Measurements from ENCODE around the gene PDIA6. TPM values are rescaled to one million over a fixed set of nuclear protein-coding genes. Genes with fewer than 3 reads are reported as not detected.
A peak's percentile ranks its signal among the peaks of the same experiment; 100 is the strongest.

Gene PDIA6
- polyA plus RNA-seq, 4 donors = 24.4 to 311 (median 165) TPM

DNA sequence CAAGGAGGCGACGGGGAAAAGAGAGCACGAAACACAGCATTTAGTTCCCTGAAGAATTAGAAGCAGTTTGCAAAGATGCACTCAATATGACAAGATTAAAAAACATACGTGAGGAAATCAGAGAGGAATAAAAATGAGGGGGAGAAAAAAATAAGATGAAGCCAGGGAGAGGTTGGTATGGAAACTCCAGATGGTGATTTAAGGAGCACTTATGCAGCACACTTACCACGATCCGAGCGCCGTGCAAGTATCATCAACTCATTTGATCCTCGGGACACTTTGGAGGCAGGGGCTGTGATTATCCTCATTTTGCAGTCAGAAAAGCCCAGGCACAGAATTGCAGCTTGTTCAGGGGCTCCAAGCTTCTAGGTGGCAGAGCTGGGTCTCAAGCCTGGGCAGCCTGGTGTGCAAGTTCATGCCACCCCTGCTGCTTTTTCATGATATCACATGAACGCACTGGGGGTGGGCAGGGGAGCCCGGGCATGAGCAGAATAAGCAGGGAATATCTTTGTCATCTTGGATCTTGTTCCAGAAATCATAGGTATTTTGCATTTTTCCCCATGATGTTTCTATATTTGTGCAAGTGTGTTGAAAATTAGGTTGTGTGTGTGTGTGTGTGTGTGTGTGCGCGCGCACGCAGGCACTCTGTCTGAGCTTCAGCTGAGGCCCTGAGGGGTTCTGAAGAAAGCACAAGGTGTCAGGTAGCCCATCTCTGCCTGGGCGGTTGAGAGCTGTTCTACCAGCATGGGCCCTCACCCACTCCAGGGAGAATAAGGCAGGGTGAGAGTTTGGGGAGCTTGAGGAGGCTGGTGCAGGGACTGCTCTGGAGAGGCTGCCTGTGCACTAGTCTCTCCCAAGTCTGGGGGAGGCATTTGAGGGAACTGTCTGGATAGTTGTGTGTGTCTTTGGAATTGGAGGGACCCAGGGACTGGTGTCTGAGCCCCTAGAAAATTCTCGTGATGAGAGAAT lies 25.0 kb upstream of the PDIA6 start:
- H3K4me1 ChIP-seq (ENCODE audit: control insufficient read depth in 3 of 3, insufficient read depth in 2 of 3, low read depth in 1 of 3, low read length in 2 of 3) = no peaks in the 10 kb centered on the region
- FAIRE-seq (no peak), DNase-seq (no peak)
- peaks cover 5 to 24% of the 10 kb centered on the region in 2 donors for H3K9me3 ChIP-seq (ENCODE audit: control insufficient read depth in 2 of 2, insufficient read depth in 1 of 2, low read depth in 1 of 2, low read length in 1 of 2)
- H3K36me3 ChIP-seq (ENCODE audit: control insufficient read depth in 3 of 3, insufficient read depth in 2 of 3, low read depth in 1 of 3, low read length in 3 of 3) = no peaks in the 10 kb centered on the region
- WGBS, 3 donors = 68 to 79% (median 72%) methylated on average over 17 of the region's 17 CpGs
- H3K27me3 ChIP-seq (ENCODE audit: control insufficient read depth in 3 of 3, insufficient read depth in 3 of 3, low read length in 3 of 3) = peaks cover 0 to 20% (median 0%) of the 10 kb centered on the region in 3 donors
- no peak overlapping the region for H3K4me3 ChIP-seq (ENCODE audit: low read depth in 1 of 3, low read length in 3 of 3)
- no peak overlapping the region for H3K27ac ChIP-seq (ENCODE audit: low read depth in 1 of 3, low read length in 2 of 3)

DNA sequence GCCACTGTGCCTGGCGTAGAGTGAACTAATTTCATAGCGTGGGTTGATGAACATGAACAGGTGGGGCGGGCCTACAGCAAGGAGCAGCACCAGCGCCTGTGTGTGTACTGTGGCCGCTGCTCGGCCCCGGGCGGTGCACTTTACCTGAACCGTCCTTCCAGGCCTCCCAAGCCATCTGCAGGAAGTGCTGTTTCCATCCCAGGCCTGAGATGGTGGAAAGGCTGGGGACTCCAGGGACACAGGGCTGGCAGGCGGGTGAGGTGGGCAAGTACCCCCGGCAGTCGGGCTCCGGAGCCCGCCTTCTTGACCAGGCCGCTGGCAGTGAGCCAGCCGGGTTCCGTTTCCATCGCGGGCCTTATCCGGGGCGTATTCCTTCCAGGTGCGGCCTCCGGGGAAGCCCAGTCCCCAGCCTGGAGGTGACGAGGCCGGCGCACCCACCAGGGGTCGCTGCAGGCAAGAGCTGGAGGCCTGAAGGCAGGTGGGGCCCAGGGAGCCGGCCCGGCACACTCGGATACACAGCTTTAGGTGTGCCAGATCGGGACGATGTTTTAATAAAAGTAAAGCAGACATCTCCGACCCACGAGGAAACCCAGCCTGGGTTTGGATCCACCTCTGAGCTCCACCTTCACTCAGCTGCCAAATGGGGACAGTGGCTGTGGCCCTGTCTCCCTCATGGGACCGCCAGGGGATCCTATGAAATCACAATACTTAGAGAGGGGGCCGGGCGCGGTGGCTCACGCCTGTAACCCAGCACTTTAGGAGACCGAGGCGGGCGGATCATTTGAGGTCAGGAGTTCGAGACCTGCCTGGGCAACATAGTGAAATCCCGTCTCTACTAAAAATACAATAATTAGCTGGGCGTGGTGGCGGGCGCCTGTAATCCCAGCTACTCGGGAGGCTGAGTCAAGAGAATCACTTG lies 22.7 kb upstream of the PDIA6 start:
- FAIRE-seq = no peak
- Histone ChIP-seq H3K4me1 (ENCODE audit: control insufficient read depth in 3 of 3, insufficient read depth in 2 of 3, low read depth in 1 of 3, low read length in 2 of 3) (peaks cover 0 to 3% (median 0%) of the 10 kb centered on the region in 3 donors), H3K27me3 (ENCODE audit: control insufficient read depth in 3 of 3, insufficient read depth in 3 of 3, low read length in 3 of 3) (peaks cover 0 to 37% (median 0%) of the 10 kb centered on the region in 3 donors)

DNA sequence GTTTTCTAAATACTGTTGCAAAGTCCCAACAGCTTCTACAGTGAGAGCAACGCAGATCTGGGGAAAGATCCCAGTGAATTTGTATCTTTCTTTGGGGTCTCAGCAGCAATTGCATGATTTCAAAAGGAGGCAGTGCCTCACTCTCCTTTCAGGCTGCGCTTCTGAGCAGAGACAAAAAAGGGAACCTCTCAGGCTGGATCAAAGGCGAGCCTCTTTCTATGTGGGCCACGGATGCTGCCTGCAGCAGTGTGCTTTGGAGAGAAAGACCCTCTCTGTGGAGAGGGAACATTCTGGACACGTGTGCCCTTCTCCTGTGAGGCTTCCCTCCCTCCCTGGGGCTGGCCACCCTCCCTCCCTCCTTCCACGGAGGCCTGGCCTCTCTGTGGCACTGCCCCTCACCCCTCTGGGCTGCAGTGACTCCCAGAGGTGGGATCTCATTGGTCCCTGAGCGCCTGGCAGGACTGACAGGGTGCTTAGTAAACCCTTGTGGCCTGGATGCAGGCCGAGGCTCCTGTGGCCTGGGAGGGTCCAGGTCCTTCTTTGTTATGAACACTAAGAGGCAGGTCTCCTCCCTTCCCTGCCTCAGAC lies 21.6 kb upstream of the PDIA6 start:
- peaks cover 0 to 47% (median 0%) of the 10 kb centered on the region in 3 donors for H3K27me3 ChIP-seq (ENCODE audit: control insufficient read depth in 3 of 3, insufficient read depth in 3 of 3, low read length in 3 of 3)
- no peaks in the 10 kb centered on the region for H3K9me3 ChIP-seq (ENCODE audit: control insufficient read depth in 2 of 2, insufficient read depth in 1 of 2, low read depth in 1 of 2, low read length in 1 of 2)
- no peak for FAIRE-seq
- DNase-seq = no peak
- WGBS, 3 donors = 75 to 87% (median 81%) methylated on average over 8 of the region's 8 CpGs
- H3K27ac ChIP-seq (ENCODE audit: low read depth in 1 of 3, low read length in 2 of 3) = no peak overlapping the region
- H3K4me3 ChIP-seq (ENCODE audit: low read depth in 1 of 3, low read length in 3 of 3) = no peak overlapping the region
- H3K36me3 ChIP-seq (ENCODE audit: control insufficient read depth in 3 of 3, insufficient read depth in 2 of 3, low read depth in 1 of 3, low read length in 3 of 3) = no peaks in the 10 kb centered on the region
- H3K4me1 ChIP-seq (ENCODE audit: control insufficient read depth in 3 of 3, insufficient read depth in 2 of 3, low read depth in 1 of 3, low read length in 2 of 3) = peaks cover 0 to 3% (median 0%) of the 10 kb centered on the region in 3 donors

More for the DNA sequence above, 22.7 kb upstream of the PDIA6 start:
- H3K36me3 ChIP-seq (ENCODE audit: control insufficient read depth in 3 of 3, insufficient read depth in 2 of 3, low read depth in 1 of 3, low read length in 3 of 3) = no peaks in the 10 kb centered on the region
- no peak overlapping the region for H3K4me3 ChIP-seq (ENCODE audit: low read depth in 1 of 3, low read length in 3 of 3)
- WGBS, 3 donors = 26 to 39% (median 34%) methylated on average over 45 to 48 of the region's 48 CpGs
- DNase-seq = peak; percentile 74 to 89
- H3K9me3 ChIP-seq (ENCODE audit: control insufficient read depth in 2 of 2, insufficient read depth in 1 of 2, low read depth in 1 of 2, low read length in 1 of 2) = peaks cover 1 to 5% of the 10 kb centered on the region in 2 donors
- no peak overlapping the region for H3K27ac ChIP-seq (ENCODE audit: low read depth in 1 of 3, low read length in 2 of 3)

DNA sequence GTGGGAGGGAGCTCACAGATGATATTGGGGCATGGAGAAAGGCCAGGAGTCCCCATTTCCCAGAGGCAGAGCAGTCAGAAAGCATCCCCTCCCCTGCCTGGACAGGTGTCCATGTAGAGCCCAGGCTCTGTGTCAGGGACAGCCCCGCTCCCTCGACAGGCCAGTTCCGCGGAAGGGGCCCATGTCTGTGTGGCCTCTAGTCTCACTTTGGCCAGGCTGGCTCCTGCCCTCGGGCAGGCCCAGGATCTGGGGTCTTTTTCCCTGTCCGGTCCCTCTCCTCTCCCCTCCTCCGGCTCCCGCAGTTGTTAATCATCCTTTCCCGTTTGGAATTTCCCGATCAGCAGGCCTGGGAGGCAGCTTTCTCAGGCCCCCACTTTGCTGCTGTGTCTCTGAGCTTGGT lies 20.4 kb upstream of the PDIA6 start:
- Histone ChIP-seq H3K4me3 (ENCODE audit: low read depth in 1 of 3, low read length in 3 of 3) (no peak overlapping the region), H3K9me3 (ENCODE audit: control insufficient read depth in 2 of 2, insufficient read depth in 1 of 2, low read depth in 1 of 2, low read length in 1 of 2) (no peaks in the 10 kb centered on the region), H3K27ac (ENCODE audit: low read depth in 1 of 3, low read length in 2 of 3) (no peak overlapping the region), H3K27me3 (ENCODE audit: control insufficient read depth in 3 of 3, insufficient read depth in 3 of 3, low read length in 3 of 3) (peaks cover 0 to 50% (median 0%) of the 10 kb centered on the region in 3 donors), H3K4me1 (ENCODE audit: control insufficient read depth in 3 of 3, insufficient read depth in 2 of 3, low read depth in 1 of 3, low read length in 2 of 3) (peaks cover 0 to 3% (median 0%) of the 10 kb centered on the region in 3 donors), H3K36me3 (ENCODE audit: control insufficient read depth in 3 of 3, insufficient read depth in 2 of 3, low read depth in 1 of 3, low read length in 3 of 3) (no peaks in the 10 kb centered on the region)
- 86 to 92% (median 88%) methylated on average over 10 of the region's 10 CpGs for WGBS, 3 donors
- DNase-seq (no peak), FAIRE-seq (no peak)

DNA sequence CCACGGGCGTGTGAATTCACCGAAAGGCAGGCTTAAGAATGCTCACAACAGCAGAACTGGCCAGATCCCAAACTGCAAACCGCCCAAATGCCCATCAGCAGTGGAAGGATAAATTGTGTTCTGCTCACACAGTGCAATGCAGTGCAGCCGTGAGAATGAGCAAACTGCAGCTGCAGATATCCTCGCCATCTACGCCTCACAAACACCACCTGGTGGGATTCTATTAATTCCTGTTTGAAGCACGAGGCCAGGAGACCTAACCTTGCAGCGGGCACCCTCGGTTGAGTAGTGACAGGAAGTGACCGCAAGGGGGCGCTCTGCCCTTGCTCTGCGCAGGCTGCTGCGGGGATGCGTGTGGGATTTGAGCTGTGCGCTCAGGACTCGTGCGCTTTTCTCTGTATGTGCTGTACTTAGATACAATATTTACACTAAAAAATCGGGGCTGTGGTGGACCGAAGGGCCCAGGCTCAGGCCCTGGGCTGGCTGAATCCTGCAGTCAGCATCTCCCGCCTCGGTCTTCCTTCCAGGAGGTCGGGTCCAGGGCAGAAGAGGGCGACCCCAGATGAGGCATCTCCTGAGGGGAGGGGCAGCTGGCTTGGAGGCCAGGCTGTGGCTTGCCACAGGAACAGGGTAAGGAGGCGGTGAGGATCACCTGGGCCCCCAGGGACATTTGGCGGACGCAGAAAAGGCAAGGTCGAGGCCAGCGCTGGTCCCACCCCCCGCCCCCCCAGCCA lies 19.8 kb upstream of the PDIA6 start:
- WGBS, 3 donors = 19 to 23% (median 19%) methylated on average over 29 to 30 of the region's 30 CpGs
- no peaks in the 10 kb centered on the region for H3K36me3 ChIP-seq (ENCODE audit: control insufficient read depth in 3 of 3, insufficient read depth in 2 of 3, low read depth in 1 of 3, low read length in 3 of 3)
- H3K4me1 ChIP-seq (ENCODE audit: control insufficient read depth in 3 of 3, insufficient read depth in 2 of 3, low read depth in 1 of 3, low read length in 2 of 3) = peaks cover 0 to 3% (median 0%) of the 10 kb centered on the region in 3 donors
- DNase-seq (peak; percentile 72 to 88), FAIRE-seq (no peak)
- H3K27me3 ChIP-seq (ENCODE audit: control insufficient read depth in 3 of 3, insufficient read depth in 3 of 3, low read length in 3 of 3) = peaks cover 0 to 48% (median 0%) of the 10 kb centered on the region in 3 donors
- no peak overlapping the region for H3K4me3 ChIP-seq (ENCODE audit: low read depth in 1 of 3, low read length in 3 of 3)
- H3K9me3 ChIP-seq (ENCODE audit: control insufficient read depth in 2 of 2, insufficient read depth in 1 of 2, low read depth in 1 of 2, low read length in 1 of 2) = no peaks in the 10 kb centered on the region
- H3K27ac ChIP-seq (ENCODE audit: low read depth in 1 of 3, low read length in 2 of 3) = no peak overlapping the region

DNA sequence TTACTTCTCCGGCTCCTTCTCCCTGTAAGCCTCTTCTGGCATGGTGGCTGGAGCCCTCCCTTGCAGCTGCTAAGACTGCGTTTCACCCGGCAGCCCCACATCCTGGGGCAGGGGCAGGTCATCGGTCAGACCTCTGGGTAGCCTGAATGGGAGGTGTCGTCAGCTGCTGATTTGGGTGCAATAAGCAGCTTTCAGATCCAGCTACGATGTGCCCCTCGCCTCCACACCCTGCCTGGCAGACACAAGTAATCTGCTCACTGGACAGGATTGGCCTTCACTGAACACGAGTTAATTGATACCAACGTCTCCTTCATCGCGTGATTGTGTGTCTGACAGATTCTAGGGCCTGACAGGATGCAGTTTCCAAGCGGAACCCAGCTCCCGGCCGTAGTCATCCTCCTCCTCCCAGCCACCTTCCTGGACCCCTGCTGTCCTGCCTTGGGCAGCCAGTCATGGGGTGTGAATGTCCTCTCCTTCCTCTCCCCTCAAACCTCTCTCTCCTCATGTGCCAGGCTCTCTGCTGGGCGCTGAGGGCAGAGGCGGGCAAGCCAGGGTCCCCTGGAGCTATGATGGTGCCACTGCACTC lies 18.9 kb upstream of the PDIA6 start:
- Histone ChIP-seq H3K9me3 (ENCODE audit: control insufficient read depth in 2 of 2, insufficient read depth in 1 of 2, low read depth in 1 of 2, low read length in 1 of 2) (no peaks in the 10 kb centered on the region), H3K4me1 (ENCODE audit: control insufficient read depth in 3 of 3, insufficient read depth in 2 of 3, low read depth in 1 of 3, low read length in 2 of 3) (peaks cover 0 to 3% (median 0%) of the 10 kb centered on the region in 3 donors), H3K27me3 (ENCODE audit: control insufficient read depth in 3 of 3, insufficient read depth in 3 of 3, low read length in 3 of 3) (peaks cover 0 to 46% (median 0%) of the 10 kb centered on the region in 3 donors), H3K36me3 (ENCODE audit: control insufficient read depth in 3 of 3, insufficient read depth in 2 of 3, low read depth in 1 of 3, low read length in 3 of 3) (no peaks in the 10 kb centered on the region), H3K4me3 (ENCODE audit: low read depth in 1 of 3, low read length in 3 of 3) (no peak overlapping the region), H3K27ac (ENCODE audit: low read depth in 1 of 3, low read length in 2 of 3) (no peak overlapping the region)
- DNase-seq (no peak), FAIRE-seq (no peak)
- 62 to 87% (median 78%) methylated on average over 16 of the region's 16 CpGs for WGBS, 3 donors

DNA sequence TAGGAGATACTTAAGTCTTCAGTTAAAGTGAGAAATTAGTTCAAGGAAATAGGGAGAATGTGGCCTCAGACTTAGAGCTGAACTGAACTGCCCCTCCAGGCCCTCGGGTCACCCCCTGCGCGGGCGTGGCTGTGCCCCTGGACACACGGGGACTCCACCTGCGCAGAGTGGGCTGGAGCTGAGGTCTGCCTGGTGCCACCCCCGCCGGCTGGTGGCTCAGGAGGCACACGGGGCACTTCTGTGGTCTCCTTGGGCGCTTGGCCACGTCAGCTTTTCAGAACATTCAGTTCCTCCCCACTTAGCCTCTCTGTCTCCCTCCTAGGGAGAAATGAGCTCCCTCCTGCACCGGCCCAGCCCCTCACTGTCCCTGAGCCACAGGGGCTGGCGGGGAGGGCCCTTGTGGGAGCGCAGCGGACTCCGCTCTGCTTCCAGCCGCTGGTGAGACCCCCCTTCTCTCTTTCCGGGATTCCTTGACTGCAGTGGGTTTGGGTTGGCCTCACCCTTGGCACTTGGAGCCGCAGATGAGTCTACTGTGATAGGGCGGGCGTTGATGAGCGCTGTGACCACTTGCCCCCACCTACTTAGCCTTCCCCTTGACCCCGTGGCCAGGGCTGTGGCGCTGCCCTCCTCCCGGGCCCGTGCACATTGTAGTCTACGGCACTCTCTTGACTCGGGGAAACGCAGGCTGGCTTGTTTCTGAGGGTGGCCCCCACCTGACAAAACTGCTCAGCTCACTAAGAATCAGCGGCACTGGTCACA lies 18.2 kb upstream of the PDIA6 start:
- DNase-seq (no peak), FAIRE-seq (no peak)
- Histone ChIP-seq H3K9me3 (ENCODE audit: control insufficient read depth in 2 of 2, insufficient read depth in 1 of 2, low read depth in 1 of 2, low read length in 1 of 2) (no peaks in the 10 kb centered on the region), H3K27ac (ENCODE audit: low read depth in 1 of 3, low read length in 2 of 3) (no peak overlapping the region), H3K27me3 (ENCODE audit: control insufficient read depth in 3 of 3, insufficient read depth in 3 of 3, low read length in 3 of 3) (peaks cover 0 to 46% (median 0%) of the 10 kb centered on the region in 3 donors), H3K36me3 (ENCODE audit: control insufficient read depth in 3 of 3, insufficient read depth in 2 of 3, low read depth in 1 of 3, low read length in 3 of 3) (no peaks in the 10 kb centered on the region), H3K4me1 (ENCODE audit: control insufficient read depth in 3 of 3, insufficient read depth in 2 of 3, low read depth in 1 of 3, low read length in 2 of 3) (peaks cover 0 to 3% (median 0%) of the 10 kb centered on the region in 3 donors), H3K4me3 (ENCODE audit: low read depth in 1 of 3, low read length in 3 of 3) (no peak overlapping the region)
- WGBS, 3 donors = 76 to 81% (median 79%) methylated on average over 28 to 30 of the region's 30 CpGs
